RPMI7951 (cell line): Measurements from ENCODE around the gene NBEAL2. TPM values are rescaled to one million over a fixed set of nuclear protein-coding genes. Genes with fewer than 3 reads are reported as not detected.
A peak's percentile ranks its signal among the peaks of the same experiment; 100 is the strongest.
"Not testable (repeated sequence)": the region's sequence is repeated elsewhere in the genome, so short reads cannot be mapped to it uniquely, and the experiment has no call there.

Experiments used
- DNase-seq: peaks from one replicate; pipeline ENCODE4 v3.0.0-alpha.2; 2012; ENCODE audit warnings: low read depth
- total RNA-seq: library from RNA; depleted of rRNA; stranded (reverse); fragments of >200 nt; shearing (Covaris generic); gene quantifications from 2 replicates; pipeline ENCODE4 v1.2.3, GENCODE V29; 2014

The NBEAL2 gene
- total RNA-seq, 1 experiment from 2014 or later = 4.1 TPM

- DNase-seq = not testable (repeated sequence)
Observed at GRCh38 chr3:46964038-46964590, 15.4 kb upstream of the NBEAL2 start.

GRCh38 chr3:46965151-46965550 is 14.3 kb upstream of the NBEAL2 start:
- no peak for DNase-seq

- no peak for DNase-seq
Observed at GRCh38 chr3:46966811-46967210, 12.7 kb upstream of the NBEAL2 start.

GRCh38 chr3:46968783-46969428 is 10.6 kb upstream of the NBEAL2 start:
- DNase-seq = no peak

- no peak for DNase-seq
Observed at GRCh38 chr3:46970391-46971091, 8.9 kb upstream of the NBEAL2 start.

- DNase-seq = no peak
Observed at GRCh38 chr3:46971151-46971550, 8.3 kb upstream of the NBEAL2 start.

- DNase-seq = no peak
Observed at GRCh38 chr3:46971742-46972141, 7.7 kb upstream of the NBEAL2 start.

GRCh38 chr3:46972396-46972795 is 7.1 kb upstream of the NBEAL2 start:
- DNase-seq = no peak

GRCh38 chr3:46974421-46975171 is 4.9 kb upstream of the NBEAL2 start:
- DNase-seq = no peak

- DNase-seq = peak; percentile 99
Observed at GRCh38 chr3:46976326-46977190, 2.9 kb upstream of the NBEAL2 start, which contains the start of gene CCDC12. Gene CCDC12, minus strand, starts transcription at chr3:46976745. Its CDS starts 13 bp downstream, at chr3:46976732.

- no peak for DNase-seq
Observed at GRCh38 chr3:46977811-46978195, 1.7 kb upstream of the NBEAL2 start.

GRCh38 chr3:46978381-46978780 is 1.1 kb upstream of the NBEAL2 start:
- no peak for DNase-seq

GRCh38 chr3:46979958-46980497 is 562 bp downstream of the NBEAL2 start:
- DNase-seq = no peak

GRCh38 chr3:46981932-46982471 is 2.5 kb downstream of the NBEAL2 start:
- no peak for DNase-seq

- no peak for DNase-seq
Observed at GRCh38 chr3:46982546-46982945, 3.1 kb downstream of the NBEAL2 start.

GRCh38 chr3:46984591-46985459 is 5.4 kb downstream of the NBEAL2 start:
- no peak for DNase-seq

GRCh38 chr3:46985588-46985987 is 6.1 kb downstream of the NBEAL2 start:
- no peak for DNase-seq

- no peak for DNase-seq
Observed at GRCh38 chr3:46986055-46986730, 6.7 kb downstream of the NBEAL2 start.

GRCh38 chr3:46986782-46987310 is 7.4 kb downstream of the NBEAL2 start:
- no peak for DNase-seq
